Measurements from ENCODE around the gene NUDT13.

DNA sequence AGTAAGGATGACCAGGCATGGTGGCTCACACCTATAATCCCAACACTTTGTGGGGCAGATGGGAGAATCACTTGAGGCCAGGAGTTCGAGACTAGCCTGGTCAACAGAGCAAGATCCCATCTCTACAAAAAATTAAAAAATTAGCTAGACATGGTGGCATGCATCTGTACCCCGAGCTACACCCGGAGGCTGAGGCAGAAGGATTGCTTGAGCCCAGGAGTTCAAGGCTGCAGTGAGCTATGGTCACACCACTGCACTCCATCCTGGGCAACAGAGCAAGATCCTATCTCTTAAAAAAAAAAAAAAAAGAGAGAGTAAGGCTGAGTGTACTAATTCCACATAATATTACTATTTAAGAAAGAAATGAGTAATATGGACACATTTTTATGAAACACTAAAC is 17.4 kb upstream of the NUDT13 start:
- TF ChIP-seq BHLHE40 (IDR thresholded peaks at IDR 0.05; ENCODE audit: borderline replicate concordance) (no peak), ARNT (IDR thresholded peaks at IDR 0.05) (no peak), ELF4 (IDR thresholded peaks at IDR 0.05) (no peak), SUZ12 (IDR thresholded peaks at IDR 0.05) (no peak), ZNF384 (IDR thresholded peaks at IDR 0.05) (0 out of 2 replicates have a peak, but pooled peaks have one; percentile 6), FOXM1 (IDR thresholded peaks at IDR 0.05; ENCODE audit: borderline replicate concordance) (no peak), HDGF (IDR thresholded peaks at IDR 0.05; ENCODE audit: borderline replicate concordance) (no peak), L3MBTL2 (conservative IDR thresholded peaks at IDR 0.05) (no peak)

Measured in HEK293T (cell line).